ENCODE data around the gene MECR.
"Not testable (repeated sequence)": the region's sequence is repeated elsewhere in the genome, so short reads cannot be mapped to it uniquely, and the experiment has no call there.

MECR gene

DNA sequence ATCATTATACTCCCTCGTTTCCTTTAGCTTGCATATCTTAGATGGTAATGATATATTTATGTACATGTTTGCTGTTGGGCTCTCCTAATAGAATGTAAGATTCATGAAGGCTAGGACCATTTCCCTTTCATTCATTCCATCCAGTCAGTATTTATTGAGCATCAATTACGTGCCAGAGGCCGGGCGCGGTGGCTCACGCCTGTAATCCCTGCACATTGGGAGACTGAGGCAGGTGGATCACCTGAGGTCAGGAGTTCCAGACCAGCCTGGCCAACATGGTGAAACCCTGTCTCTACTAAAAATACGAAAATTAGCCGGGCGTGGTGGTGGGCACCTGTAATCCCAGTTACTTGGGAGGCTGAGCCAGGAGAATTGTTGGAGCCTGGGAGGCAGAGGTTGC is 4.1 kb upstream of the MECR start:
- not testable (repeated sequence) for DNase-seq

DNA sequence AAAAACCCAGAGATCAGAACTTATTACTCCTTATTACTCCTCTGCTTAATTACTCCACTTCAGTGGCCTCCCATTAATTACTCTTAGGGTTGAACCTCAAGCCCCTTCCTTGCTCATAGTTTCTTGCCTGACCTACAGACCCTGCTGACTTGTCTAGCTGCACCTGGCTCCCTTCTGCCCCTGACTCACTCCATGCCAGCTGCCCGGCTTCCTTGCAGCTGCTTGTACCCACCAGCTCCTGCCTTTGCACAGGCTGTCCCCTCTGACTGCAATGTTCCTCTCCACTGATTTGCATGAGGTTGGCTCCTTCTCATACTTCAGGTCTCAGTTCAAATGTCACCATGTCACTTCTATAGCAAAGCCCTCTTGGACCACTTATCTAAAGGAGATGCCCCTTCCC is 3.7 kb upstream of the MECR start:
- DNase-seq: no peak

DNA sequence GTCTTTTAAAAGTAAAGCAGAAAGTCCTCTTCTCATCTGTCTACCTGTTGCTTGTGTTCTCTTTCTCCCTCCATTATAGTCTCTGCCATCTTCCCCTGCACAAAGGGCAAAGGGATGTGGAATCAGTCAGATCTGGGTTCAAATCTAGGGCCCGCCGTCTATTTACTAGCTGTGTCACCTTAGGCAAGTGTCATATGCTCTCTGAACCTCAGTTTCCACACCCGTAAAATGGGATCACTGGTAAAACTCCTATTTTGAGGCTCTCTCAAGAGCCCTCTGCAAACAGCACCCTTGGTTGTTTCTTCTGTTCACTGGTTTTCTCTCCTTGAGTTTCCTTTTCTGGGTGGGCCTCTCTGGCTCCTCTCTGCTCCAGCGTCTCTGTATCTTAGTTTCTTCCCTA is 3.0 kb upstream of the MECR start:
- DNase-seq: no peak

DNA sequence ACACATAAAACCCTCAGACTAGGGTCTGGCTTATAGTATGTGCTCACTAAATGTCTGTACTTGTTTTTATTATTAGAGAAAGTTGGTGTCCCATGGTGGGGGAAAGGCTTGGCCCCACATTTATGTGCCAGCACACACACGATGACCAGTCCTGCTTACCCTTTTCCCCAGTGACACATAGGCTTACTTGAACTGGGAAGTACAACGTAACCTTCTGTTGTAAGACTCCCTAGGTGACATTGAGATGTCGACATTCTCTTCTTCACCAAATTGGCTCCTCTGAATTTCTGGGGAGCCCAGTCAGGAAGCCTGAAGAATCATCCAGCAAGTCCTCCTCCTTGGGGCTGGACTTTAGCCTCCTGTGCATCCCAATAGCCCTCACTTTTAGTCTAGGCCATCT is 1.7 kb upstream of the MECR start:
- no peak for DNase-seq

DNA sequence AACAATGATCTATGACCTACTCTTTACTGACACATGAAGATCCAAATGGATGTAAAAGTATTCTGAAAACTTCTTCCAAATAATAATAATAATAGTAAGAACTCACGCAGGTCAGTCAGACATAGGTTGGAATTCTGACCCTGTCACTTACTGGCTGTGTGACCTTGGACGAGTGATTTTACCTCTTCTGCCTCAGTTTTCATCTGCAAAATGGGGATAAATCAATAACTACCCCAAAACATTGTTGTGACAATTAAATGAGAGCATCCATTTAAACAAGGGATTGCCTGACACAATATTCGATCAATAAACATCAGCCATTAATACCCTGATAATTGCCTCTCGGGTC is 556 bp downstream of the MECR start:
- DNase-seq: no peak

DNA sequence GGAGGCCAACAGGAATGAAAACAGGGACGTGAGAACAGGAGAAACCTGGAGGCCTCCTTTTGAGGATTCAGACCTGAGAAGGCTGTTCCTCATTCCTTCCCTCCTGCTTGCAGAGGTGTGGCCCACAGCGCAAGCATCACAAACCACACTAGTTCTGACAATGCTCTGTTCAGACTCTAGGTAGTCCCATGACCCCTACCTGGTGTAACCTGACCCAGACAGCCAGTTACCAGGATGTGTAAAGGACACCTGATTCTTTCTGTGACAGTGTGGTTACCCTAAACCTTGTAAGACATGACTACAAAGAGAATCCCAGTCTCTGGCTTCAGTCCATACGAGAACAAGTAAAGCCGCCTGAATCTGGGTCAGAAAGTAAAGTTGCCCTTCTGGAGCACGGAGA is 3.2 kb downstream of the MECR start:
- DNase-seq: no peak

DNA sequence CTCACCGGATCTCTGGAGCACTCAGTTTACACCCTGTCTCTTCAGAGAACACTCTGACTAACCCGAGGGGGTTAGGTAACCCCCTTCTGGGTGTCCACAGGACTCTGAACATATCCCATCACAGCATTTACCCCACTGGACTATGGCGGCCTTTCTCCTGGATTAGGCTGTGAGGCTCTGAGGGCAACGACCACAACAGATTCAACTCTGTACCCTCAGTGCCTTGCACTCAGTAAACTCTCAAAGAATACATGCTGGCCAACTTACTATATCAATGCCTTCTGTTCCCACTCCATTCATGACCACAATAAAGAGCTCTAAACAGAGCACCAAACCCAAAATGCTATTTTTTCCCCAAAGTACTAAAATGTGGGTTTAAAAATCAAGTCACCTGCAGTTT is 5.4 kb downstream of the MECR start:
- no peak for DNase-seq

DNA sequence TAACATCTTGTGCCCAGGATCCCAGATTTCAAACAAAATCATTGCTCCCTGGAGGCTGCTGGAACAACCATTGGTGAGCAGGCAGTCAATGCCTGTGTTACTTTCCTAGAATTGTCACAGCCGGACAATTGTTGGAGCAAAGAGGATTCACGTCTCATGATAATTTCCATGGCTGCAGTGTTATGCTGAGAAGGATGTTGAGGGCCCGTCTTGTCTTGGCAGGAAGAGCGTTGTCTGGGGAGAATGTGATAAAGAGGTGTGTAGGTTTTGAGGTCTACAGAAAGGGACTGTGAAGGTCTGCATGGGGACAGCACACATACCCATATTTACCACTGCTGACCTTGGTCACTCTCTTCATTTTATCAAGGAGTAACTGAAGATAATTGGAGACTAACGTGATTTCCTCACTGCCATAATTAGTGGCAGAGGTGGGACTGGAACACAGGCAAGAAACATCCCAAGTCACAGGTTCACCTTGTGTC is 6.3 kb downstream of the MECR start:
- DNase-seq: no peak

DNA sequence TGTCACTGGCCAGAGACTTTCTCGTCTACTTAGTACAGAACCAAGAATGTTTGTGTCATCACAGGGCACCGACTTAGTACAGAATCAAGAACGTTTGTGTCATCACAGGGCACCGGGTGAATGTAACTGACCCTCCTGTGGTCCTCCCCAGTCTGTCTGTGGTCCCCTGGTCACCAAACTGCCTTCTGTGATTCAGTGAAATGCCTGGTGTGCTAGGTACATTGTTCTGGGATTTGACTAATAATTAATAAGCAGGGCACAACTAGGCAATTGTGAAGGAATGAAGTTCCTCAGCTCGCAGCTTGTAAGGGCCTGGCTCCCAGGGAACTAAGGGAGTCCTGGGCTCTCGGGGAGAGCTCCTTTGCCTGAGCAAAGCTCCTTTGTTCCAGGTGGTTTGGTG is 7.2 kb downstream of the MECR start:
- no peak for DNase-seq

DNA sequence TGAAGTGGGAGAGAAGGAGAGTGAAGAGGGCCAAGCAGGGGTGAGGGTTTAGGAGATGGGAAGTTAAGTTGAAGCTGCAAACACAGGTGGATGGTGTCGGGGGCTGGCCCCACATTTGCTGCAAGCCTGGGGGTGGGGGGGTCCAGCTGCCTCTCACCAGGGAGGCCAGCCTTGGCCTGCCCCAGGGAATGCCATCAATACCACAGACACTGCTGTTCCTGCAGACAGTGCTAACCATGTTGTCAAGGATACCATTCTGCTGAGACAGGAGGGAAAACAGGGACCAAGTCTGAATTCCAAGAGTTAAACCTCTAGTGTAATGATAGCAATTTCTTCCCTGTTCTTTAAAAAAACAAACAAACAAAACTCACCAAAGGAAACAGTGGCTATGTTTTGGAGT is 8.0 kb downstream of the MECR start:
- DNase-seq: no peak

DNA sequence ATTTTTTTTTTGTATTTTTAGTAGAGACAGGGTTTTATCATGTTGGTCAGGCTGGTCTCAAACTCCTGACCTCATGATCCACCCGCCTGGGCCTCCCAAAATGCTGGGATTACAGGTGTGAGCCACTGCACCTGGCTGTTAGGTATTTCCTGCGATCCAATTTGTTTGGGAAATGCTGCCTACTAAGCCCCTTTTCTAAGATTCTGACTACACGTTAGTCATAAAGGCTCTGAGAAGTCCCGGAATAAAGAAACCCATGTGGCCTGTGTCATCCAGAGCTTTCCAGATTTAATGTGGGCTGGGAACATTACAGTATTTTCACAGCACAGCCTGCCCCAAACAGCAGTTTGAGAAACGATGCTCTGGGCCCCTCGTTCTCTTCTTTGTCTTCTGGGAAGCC is 8.5 kb downstream of the MECR start:
- DNase-seq: not testable (repeated sequence)

DNA sequence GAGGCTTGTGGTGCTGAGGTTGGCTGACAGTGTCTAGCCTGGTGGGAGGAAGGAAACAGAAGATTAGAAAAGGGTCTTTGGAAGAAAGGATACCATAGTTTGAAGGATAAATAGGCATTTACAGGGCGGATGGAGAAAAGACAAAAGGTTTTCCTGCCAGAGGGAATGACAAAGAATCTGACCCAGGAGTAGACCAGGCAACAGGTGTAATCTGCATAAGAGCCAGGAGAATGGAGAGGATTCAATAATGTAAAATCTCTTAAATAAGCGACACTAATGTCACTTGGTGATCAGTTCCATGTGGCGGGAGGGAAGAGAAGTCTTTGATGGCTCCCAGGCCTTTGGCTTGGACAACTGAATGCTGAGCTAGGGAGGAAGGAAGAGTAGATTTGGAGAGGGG is 9.4 kb downstream of the MECR start:
- no peak for DNase-seq

DNA sequence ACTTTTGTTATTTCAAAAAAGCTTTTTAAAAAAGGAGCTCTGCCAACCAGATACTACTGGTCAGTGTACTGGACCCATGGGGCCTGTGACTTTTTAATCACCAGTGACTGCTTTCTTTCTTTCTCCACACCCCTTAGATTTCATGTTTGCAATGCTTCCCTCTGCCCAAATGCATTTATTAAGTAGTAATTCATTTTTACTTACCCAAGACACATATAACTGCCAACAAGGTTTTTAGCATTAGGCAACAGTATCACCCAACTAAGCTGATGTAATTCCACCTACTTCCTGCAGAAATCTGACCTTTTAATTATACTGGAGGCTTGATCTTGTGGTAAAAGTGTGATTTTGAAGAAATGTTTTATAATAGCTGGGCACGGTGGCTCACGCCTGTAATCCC is 12.5 kb downstream of the MECR start:
- no peak for DNase-seq

DNA sequence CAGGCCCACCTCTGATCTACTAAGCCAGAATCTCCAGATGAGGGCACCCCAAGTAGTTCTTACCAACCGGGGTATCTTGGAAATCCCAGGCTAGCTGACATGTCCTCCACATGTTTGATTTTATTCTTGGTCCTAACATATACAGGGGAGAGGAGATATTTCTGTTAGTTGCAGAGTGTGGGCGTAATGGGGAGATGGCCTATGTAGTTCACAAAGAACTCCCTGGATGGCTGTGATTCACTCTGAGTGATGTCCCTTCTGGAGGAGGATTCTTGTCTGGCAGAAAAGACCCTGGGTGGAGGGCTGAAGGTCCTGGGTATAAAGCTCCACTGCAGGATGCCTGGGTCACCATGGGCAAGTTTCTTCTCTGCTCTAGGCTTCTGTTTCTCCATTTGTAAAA is 13.1 kb downstream of the MECR start:
- DNase-seq: no peak

DNA sequence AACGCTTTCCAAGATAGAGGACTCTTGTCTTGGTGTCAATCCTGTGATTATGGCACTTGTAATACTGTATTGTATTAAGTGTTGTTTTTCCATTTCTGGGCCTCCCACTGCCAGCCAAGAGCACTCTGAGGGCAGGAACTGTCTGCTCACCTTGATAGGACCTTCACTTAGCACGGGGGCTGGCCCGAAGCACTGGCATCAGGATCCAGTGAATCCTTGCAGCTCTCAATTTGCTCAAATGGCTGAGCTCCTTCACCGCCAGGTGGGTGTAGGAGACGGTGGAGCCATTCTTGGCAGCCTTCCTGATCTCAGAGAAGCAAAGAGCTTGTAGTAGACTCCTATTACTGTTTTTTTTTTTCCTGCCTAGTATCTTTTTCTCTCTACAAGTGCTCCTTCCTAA is 17.7 kb downstream of the MECR start:
- no peak for DNase-seq

DNA sequence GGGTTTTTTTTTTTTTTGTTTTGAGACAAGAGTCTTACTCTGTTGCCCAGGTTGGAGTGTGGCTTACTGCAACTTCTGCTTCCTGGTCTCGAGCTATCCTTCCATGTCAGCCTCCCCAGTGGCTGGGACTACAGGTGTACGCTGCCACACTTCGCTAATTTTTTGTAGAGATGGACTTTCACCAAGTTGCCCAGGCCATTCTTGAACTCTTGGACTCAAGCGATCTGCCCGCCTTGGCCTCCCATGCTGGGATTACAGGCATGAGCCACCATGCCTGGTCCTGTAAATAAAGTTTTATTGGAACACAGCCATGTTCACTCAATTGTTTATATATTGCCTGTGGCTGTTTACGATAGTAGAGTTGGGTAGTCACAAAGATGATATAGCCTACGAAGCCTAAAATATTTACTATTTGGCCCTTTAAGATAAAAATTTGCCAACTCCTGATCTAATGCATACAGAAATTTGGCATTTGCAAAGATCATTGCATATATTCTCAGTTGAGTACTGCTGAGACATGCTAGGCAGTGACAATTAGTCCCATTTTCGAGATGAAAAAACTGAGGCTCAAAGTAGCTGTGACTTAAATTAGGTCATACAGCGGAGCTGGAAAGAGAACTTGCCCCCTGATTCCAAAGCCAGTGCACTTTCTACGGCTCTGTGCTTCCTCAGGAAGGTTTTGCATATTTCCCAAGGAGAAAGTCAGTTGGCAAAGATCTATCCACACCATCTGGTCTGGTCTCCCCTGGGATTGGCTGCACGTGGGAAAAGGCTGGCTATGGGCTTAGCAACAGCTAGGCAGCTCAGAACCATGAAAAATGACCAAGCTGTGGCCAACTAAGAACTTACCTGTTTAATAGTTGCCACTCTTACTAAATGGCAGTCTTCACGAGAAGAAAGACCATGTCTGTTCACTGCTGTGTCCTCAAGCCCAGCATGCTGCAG is 19.4 kb downstream of the MECR start:
- DNase-seq: peak; percentile 79

DNA sequence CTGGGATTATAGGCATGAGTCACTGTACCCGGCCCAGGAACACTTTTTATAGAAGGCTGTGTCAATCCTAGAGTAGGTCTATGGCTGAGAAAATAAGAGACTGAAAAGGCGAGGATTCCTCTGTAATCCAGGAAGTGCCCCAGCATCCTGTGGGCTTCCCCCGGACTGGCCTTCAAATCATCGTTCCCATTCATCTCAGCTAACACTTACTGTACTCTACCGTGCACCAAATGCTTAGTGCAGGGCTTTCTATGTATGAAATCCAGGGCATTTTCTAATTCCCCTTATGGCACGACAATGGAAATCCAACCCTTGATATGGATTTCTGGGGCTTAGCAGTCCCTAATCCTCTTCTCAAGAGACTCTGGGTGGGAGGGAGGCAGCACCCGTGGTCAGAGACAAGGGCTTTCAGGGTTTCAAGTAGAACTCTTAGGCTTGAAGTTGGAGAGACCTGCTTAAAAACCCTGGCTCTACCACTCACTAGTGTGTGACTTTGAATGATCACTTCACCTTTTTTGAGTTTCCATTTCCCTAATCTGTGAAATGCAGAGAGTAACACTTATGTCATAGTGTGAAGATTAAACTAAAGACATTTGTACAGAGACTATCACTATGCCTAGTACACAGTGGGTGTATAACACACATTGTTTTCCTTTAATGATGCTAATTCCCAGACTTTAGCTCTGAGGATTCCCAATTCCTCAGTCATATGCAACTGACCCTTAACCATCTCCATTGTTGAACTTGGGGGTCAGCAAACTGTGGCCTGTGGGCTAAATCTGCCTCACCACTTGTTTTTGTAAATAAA is 20.3 kb downstream of the MECR start:
- no peak for DNase-seq

DNA sequence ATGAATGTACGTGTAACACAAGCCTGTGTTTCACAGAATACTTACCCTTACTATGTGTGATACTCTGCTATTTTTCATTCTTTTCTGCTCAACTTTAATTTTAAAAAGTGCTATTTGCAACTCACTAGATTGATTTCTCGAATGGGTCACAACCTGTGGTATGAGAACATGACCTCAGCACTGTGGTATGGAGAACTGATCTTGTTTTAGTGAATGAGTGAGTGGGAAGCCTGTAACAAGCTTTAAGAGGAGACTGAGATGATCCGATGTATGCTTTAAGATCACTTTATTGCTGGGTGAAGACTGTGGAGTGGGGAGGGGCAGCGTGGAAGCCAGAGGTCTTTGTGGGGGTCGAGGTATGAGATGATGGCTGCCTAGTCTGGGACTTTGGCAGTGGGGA is 21.6 kb downstream of the MECR start:
- DNase-seq: no peak

DNA sequence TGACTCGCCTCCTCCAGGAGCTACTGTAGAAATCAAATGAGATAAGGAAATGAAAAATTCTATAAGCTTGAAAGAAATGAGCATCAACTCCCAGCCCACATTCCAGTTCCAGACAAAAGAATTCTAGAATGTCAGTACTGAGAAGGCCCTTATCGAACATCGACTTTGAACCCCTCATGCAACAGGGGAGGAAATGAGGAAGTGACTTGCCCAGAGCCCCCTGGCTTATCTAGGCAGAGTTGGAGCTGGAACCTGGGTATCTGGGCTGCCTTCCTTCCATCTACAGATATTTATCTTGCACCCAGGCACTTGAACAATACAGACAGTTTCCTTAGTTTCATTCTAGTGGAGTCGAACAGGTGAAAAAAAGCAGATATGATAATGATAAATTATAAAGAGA is 22.3 kb downstream of the MECR start:
- no peak for DNase-seq

DNA sequence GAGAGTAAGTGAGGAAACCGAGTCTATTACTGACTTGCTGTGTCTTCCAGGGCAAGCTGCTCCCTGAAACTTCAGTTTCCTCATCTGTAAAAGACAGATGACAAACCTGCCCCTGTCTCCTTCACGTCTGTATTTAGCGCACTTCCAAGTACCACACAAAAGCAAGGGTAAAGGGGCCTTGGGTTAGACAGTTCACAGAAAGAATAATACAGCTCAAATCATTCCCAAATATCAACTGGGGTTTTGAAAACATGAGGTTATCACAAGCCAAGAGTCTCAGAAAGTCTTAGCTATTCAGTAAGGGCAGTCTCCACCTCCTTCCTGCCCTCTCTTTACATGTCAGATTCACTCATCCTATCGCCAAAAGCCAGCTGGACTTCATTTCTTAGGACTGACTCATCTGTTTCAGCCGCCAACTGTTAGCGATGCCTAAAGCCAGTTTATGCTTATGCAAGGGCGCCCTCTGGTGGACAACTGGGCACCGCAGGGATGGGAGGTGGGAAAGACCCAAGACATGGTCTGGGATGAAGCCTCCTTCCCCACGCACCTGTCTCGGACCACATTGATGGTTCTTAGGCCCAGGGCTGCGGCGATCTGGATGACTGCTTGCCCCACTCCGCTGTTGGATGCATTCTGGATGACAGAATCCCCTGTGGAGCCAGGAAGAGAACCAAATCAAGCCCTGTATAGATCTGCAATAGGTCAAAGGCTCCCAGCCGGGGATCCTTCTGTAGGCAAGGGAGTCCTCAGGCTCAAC is 28.0 kb downstream of the MECR start:
- DNase-seq: peak; percentile 88

DNA sequence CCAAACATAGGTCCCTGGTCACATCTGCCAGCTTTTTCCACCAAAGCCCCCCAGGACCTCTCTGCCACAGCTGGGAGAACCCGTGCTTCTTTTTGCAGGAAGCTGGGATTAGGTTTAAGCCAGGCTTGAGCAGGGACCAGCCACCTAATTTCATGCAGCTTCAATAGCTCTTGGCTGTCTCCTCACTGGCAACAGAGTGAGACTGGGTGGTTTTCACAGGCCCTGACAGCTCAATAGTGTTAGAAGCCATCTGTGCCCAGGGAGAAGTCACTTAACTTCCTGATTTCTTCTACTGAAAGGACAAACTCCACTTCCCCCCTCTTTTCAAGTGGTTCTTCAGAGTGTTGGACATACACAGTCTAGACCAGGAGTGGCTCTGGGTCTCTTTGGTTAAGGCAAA is 28.7 kb downstream of the MECR start:
- DNase-seq: no peak

DNA sequence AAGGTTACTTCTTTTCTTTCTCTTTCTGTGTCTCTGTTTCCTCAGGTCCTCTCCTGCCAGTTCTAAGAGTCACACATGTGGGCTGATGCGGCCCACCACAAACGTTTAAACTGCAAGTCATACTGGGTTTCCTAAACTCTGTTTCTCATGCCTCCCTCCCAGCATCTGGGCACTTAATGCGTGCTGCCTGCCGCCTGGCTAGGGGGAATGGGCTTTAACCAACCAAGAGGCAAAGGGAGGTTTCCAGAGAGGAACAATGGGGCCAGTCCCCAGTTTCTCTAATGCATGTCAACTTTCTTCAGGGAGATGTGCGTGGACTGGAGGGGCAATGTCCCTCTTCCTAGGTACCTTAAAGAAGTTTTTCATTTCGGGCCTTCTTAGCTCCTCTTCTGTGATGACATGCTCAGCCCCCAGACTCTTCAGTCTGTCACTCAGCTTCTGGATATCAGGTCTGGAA is 29.1 kb downstream of the MECR start:
- no peak for DNase-seq

DNA sequence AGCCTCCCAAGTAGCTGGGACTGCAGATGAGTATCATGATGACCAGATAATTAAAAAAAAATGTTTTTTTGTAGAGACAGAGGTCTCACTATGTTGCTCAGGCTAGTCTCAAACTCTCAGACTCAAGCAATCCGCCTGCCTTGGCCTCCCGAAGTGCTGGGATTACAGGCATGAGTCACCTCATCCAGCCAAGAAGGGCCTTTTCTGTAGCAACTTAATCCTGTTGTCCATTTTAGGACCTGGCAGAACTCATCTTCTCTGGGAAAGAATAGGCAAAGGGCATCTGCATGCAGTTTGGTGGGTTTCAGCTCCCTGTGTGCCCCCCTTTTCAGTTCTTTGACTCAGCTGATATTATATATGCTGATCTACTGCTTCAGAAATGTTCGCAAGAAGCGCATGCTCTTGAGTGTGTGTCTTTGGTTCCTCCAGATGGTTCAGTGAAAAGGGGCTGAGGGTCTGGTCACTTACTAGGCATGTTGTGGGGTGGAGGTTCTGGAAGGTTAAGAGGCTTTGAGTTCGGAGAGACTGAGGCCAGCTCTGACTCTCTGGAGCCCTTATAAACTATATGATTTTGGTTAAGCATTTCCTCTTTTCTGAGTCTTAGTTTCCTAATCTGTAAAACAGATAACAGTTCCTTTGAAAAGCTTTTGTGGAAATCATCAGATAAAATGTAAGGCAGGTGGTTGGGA is 29.7 kb downstream of the MECR start:
- no peak for DNase-seq
